ENCODE data around the gene SIGLEC12. TPM values are rescaled to one million over a fixed set of nuclear protein-coding genes. Genes with fewer than 3 reads are reported as not detected.

SIGLEC12 gene
- total RNA-seq, 1 donor from 2014 or later, result not detected

DNA sequence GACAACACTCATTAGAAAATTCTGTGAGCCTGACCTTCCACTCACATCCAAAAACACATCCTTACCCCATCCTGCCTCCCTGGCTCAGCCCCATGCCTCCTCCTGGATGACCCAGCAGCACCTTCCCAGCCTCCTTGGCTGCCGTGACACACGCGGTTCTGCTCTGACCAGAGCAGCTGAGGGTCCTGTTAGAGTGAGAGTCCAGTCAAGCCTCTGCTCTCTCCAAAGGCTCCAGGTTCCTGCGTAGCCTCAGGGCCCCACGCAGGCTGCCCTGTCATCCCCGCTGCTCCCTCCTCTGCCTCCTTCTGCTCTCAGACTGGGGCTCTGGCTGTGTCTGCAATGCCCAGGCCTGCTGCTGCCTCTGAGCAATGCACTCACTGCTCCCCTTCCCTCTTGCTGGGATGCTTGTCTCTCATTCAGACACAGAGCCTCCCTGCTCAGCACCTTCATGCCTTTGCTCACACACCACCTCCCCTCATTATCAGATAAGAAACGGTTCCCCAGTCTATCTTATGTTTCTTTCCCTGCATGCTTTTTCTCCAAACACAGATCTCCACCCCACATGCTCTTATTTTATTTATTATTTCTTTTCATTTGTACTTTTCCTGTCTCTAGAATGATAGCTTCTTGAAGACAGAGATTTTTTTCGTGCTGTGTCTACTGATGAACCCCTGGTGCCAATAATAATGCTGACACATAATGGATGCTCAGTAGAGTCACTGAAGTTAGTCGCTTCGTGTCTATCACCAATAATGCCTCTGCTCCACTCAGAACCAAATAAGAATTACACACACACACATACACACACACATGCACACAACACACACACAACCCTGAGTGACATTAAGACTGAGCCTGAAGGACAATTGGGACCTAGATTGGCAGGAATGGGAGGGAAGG is 40.1 kb upstream of the SIGLEC12 start:
- FAIRE-seq, result no peak

DNA sequence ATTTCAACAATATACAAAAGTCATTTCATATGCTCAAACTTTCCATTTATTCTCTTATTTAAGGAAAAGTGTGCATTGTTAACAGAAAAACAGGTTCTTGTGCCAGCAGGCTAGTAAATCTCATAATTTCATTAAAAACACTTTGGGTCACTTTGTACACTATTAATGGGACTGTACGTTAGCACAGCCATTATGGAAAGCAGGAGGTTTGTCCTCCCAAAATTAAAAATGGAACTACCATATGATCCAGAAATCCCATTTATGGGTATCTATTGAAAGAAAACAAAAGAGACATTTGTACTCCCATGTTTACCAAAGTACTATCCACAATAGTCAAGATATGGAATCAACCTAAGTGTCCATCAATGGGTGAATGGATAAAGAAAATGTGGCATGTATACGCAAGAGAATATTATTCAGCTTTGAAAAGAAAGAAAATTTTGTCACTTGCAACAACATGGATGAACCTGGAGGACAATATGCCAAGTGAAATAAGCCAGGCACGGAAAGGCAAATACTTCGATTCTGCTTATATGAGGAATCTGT is 38.3 kb upstream of the SIGLEC12 start:
- TF ChIP-seq, protein P1, sequence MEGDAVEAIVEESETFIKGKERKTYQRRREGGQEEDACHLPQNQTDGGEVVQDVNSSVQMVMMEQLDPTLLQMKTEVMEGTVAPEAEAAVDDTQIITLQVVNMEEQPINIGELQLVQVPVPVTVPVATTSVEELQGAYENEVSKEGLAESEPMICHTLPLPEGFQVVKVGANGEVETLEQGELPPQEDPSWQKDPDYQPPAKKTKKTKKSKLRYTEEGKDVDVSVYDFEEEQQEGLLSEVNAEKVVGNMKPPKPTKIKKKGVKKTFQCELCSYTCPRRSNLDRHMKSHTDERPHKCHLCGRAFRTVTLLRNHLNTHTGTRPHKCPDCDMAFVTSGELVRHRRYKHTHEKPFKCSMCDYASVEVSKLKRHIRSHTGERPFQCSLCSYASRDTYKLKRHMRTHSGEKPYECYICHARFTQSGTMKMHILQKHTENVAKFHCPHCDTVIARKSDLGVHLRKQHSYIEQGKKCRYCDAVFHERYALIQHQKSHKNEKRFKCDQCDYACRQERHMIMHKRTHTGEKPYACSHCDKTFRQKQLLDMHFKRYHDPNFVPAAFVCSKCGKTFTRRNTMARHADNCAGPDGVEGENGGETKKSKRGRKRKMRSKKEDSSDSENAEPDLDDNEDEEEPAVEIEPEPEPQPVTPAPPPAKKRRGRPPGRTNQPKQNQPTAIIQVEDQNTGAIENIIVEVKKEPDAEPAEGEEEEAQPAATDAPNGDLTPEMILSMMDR (IDR thresholded peaks at IDR 0.05; ENCODE audit: insufficient read depth, low read length, severe bottlenecking), result no peak

More for the DNA sequence above, 40.1 kb upstream of the SIGLEC12 start:
- no peak for DNase-seq (ENCODE audit: low read depth)
- Histone ChIP-seq H3K27me3 (ENCODE audit: control insufficient read depth, insufficient read depth, low read length) (no peaks in the 10 kb centered on the region), H3K4me3 (ENCODE audit: low read depth, low read length) (no peak overlapping the region), H3K36me3 (ENCODE audit: control insufficient read depth, insufficient read depth, low read length) (no peaks in the 10 kb centered on the region)
- TF ChIP-seq, protein P1 (IDR thresholded peaks at IDR 0.05; ENCODE audit: insufficient read depth, low read length, severe bottlenecking), result no peak

GRCh38 chr19:51535535-51535934 is 33.9 kb upstream of the SIGLEC12 start:
- FAIRE-seq (no peak), DNase-seq (ENCODE audit: low read depth) (no peak)
- H3K27me3 ChIP-seq (ENCODE audit: control insufficient read depth, insufficient read depth, low read length), result no peaks in the 10 kb centered on the region
- TF ChIP-seq, protein P1 (IDR thresholded peaks at IDR 0.05; ENCODE audit: insufficient read depth, low read length, severe bottlenecking), result no peak
- H3K36me3 ChIP-seq (ENCODE audit: control insufficient read depth, insufficient read depth, low read length), result no peaks in the 10 kb centered on the region
- no peak overlapping the region for H3K4me3 ChIP-seq (ENCODE audit: low read depth, low read length)

More for the DNA sequence above, 38.3 kb upstream of the SIGLEC12 start:
- no peaks in the 10 kb centered on the region for H3K27me3 ChIP-seq (ENCODE audit: control insufficient read depth, insufficient read depth, low read length)
- no peak overlapping the region for H3K4me3 ChIP-seq (ENCODE audit: low read depth, low read length)
- FAIRE-seq (no peak), DNase-seq (ENCODE audit: low read depth) (no peak)
- no peaks in the 10 kb centered on the region for H3K36me3 ChIP-seq (ENCODE audit: control insufficient read depth, insufficient read depth, low read length)

- DNase-seq (ENCODE audit: low read depth) (no peak), FAIRE-seq (peak; percentile 7)
- no peak within 1 kb of the TSS for H3K4me3 ChIP-seq (ENCODE audit: low read depth, low read length)
- no peaks in the 10 kb centered on the region for H3K27me3 ChIP-seq (ENCODE audit: control insufficient read depth, insufficient read depth, low read length)
- TF ChIP-seq, protein P1 (IDR thresholded peaks at IDR 0.05; ENCODE audit: insufficient read depth, low read length, severe bottlenecking), result no peak
- no peaks in the 10 kb centered on the region for H3K36me3 ChIP-seq (ENCODE audit: control insufficient read depth, insufficient read depth, low read length)
Observed at GRCh38 chr19:51531349-51532315, 30.0 kb upstream of the SIGLEC12 start, which contains the start of gene SIGLEC6. TSS of gene SIGLEC6 (minus strand) at chr19:51531670. CDS start at chr19:51531648, 22 bp downstream.

- TF ChIP-seq, protein P1 (IDR thresholded peaks at IDR 0.05; ENCODE audit: insufficient read depth, low read length, severe bottlenecking), result no peak
- DNase-seq (ENCODE audit: low read depth), result no peak
- Histone ChIP-seq H3K4me3 (ENCODE audit: low read depth, low read length) (no peak overlapping the region), H3K27me3 (ENCODE audit: control insufficient read depth, insufficient read depth, low read length) (no peaks in the 10 kb centered on the region), H3K36me3 (ENCODE audit: control insufficient read depth, insufficient read depth, low read length) (no peaks in the 10 kb centered on the region)
- FAIRE-seq, result no peak
Observed at GRCh38 chr19:51530616-51531015, 29.0 kb upstream of the SIGLEC12 start.
